HUES6 (cell line): ENCODE measurements around the gene CALD1.

Experiments used
- H3K27ac ChIP-seq: 2 replicates; pipeline ENCODE4 v1.7.0; 2013; ENCODE audit warnings: low read depth, mild to moderate bottlenecking, low read length, inconsistent platforms
- H3K27me3 ChIP-seq: 2 replicates; pipeline ENCODE4 v1.6.1; 2013; ENCODE audit warnings: low read length; ENCODE audit not compliant: control insufficient read depth, insufficient read depth
- H3K36me3 ChIP-seq: 2 replicates; pipeline ENCODE4 v1.6.1; 2013; ENCODE audit warnings: low read length; ENCODE audit not compliant: control insufficient read depth, insufficient read depth
- H3K4me1 ChIP-seq: 2 replicates; pipeline ENCODE4 v1.6.1; 2013; ENCODE audit warnings: low read length; ENCODE audit not compliant: control insufficient read depth, insufficient read depth
- H3K4me3 ChIP-seq: 2 replicates; pipeline ENCODE4 v1.5.1; 2013; ENCODE audit warnings: low read depth, low read length
- H3K9ac ChIP-seq: one replicate; pipeline ENCODE4 v1.6.1; 2013; ENCODE audit warnings: mild to moderate bottlenecking, low read length
- H3K9me3 ChIP-seq: 2 replicates; pipeline ENCODE4 v1.6.1; 2013; ENCODE audit warnings: low read depth, low read length; ENCODE audit not compliant: control insufficient read depth, insufficient read depth

Gene CALD1

DNA sequence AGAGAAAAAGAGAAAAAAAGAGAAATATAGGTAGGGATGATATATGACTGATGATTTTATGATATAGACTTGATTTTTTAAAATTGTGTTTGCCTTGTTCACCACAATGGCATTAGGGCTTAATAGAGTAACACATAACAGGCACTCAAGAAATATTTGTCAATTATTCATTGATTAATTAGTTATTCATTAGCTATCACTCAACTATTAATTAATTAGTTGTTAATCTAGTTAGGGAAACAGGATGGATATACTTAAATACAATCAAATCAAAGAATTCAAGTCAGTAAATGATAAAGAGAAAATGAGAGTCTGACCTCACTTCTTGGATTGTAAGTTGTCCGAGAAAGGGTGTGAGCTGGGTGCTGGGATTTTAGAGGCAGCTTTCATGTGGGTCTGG, 15.1 kb upstream of the CALD1 start:
- H3K27me3 ChIP-seq, result no peaks in the 10 kb centered on the region
- H3K9me3 ChIP-seq, result no peaks in the 10 kb centered on the region
- H3K36me3 ChIP-seq, result no peaks in the 10 kb centered on the region
- no peak overlapping the region for H3K4me3 ChIP-seq
- no peak overlapping the region for H3K9ac ChIP-seq
- H3K27ac ChIP-seq, result no peak overlapping the region
- H3K4me1 ChIP-seq, result peaks cover 15% of the 10 kb centered on the region; the same call in 1 of the 2 replicates

DNA sequence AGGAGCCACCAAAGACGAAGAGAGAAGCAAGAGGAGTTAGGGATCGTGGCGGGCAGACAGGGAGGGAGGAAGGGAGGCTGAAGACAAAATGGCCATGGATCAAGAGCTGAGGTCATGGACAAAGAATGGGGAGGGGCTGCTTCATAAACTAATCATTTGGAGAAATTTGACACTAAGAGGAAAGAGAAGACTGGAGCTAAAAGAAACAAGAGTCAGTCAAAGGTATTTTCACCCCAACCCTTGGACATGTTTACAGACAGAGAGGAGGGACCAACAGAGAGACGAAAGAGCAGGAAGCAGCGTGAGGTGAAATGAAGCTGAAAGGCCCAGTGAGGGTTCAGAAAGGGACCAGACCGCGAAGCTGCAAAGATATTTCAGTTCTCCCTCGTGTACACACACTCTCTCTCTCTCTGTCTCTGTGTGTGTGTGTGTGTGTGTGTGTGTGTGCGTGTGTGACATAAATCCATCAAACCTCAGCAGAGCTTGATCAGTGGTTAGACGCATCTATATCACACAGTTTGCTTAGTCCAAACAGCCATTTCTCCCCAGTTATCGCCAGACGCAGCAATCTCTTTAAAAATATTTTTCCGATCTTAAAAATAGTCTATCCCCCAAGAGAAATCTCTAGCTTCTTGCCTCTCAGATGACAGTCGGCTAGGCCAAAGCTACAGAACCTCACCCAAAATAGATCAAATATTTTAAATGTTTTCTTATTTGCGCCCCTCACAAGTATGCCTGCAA, 12.5 kb upstream of the CALD1 start:
- Histone ChIP-seq H3K9me3 (no peaks in the 10 kb centered on the region), H3K9ac (no peak overlapping the region), H3K27me3 (no peaks in the 10 kb centered on the region), H3K36me3 (no peaks in the 10 kb centered on the region), H3K27ac (no peak overlapping the region), H3K4me1 (peaks cover 10% of the 10 kb centered on the region), H3K4me3 (no peak overlapping the region)

DNA sequence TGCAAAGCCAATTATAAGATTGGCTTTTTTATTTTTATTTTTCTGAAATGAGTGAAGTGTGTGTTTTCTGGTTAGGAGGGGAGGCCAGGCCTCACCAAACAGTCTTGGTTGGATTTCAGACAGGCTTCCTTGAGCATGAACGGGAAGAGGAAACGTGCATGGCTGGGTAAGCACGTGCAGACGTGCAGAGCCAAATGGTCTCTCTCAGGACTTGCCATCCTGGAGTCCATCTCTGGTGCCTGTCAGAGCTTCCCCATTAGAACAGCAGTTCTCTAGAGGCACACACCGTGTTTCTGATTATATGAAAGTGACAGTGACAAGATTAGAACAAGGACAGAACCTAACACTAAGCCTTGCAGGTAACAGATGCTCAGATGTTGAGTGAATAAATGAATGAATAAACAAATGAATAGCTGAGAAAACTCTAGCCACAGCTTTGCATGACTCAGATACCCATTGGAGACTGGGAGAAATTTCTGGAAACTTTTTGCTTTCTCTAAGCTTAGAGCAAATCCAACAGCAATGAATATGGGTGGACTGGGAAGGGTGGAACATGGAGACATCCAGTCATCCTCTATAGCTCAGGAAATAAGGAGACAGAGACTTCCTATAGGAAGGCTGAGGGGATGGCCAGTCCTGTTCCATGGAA, 11.8 kb upstream of the CALD1 start:
- no peaks in the 10 kb centered on the region for H3K27me3 ChIP-seq
- no peak overlapping the region for H3K4me3 ChIP-seq
- H3K9ac ChIP-seq, result no peak overlapping the region
- peaks cover 10% of the 10 kb centered on the region for H3K4me1 ChIP-seq
- H3K9me3 ChIP-seq, result no peaks in the 10 kb centered on the region
- no peaks in the 10 kb centered on the region for H3K36me3 ChIP-seq
- H3K27ac ChIP-seq, result no peak overlapping the region

DNA sequence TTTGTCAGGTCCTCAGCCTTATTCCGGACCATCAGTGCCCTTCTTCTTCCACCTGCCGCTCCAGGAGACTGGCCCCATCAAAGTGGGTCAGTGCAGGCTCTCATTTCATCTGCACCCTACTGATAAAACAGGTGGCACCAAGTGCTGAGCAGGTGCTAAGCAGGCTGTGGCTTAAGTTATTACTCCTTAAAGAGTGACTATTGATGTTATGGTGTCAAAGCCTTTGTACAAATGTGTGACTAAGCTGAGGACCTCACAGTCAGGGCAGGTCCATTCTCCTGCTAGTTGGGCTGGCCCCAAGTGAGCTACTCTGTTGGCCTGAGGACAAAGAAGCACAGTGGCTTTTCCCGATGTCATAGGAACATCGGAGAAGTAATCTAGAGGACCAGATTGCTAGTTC, 11.2 kb upstream of the CALD1 start:
- Histone ChIP-seq H3K36me3 (no peaks in the 10 kb centered on the region), H3K4me3 (no peak overlapping the region), H3K27me3 (no peaks in the 10 kb centered on the region), H3K4me1 (peaks cover 10% of the 10 kb centered on the region), H3K9me3 (no peaks in the 10 kb centered on the region), H3K27ac (no peak overlapping the region), H3K9ac (no peak overlapping the region)

DNA sequence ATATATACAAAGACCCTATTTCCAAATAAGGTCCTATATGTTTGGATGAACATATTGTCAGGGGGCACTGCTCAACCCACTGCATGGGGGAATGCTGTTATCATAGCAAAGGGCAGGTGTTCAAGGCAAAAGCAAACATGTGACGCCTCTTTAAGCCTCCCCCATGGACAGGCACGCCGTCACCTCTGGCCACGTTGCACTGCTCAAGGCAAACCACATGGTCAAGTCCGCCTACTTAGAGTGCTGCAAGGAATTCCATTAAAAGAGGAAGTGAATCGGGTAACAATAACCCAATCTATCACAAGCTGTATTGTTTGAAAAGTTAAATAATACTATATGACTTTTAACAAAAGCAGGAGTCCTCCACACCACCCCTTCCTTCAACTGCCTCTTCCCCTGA, 8.8 kb upstream of the CALD1 start:
- no peak overlapping the region for H3K4me3 ChIP-seq
- H3K9ac ChIP-seq, result no peak overlapping the region
- H3K4me1 ChIP-seq, result peaks cover 10% of the 10 kb centered on the region
- H3K27ac ChIP-seq, result no peak overlapping the region
- H3K9me3 ChIP-seq, result no peaks in the 10 kb centered on the region
- no peaks in the 10 kb centered on the region for H3K36me3 ChIP-seq
- no peaks in the 10 kb centered on the region for H3K27me3 ChIP-seq

DNA sequence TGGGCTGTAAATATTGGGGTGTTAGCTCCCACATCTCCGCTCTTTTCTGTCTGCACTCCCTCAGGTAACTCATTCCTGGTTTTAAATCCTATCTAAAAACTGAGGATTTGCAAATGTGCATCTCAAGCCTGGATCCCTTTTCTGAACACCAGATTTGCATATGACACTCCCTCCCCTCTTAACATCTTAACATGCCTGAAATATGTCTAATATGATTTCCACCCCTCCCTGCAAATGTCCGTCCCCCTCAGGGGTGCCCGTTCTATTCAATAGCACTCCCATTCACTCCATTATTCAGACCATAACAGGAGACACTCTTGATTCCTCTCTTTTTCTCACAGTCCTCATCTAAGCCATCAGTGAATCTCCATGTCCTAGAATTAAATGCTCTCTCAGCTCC, 8.3 kb upstream of the CALD1 start:
- no peak overlapping the region for H3K27ac ChIP-seq
- H3K9ac ChIP-seq, result no peak overlapping the region
- H3K27me3 ChIP-seq, result no peaks in the 10 kb centered on the region
- H3K4me1 ChIP-seq, result peaks cover 10% of the 10 kb centered on the region
- no peak overlapping the region for H3K4me3 ChIP-seq
- H3K36me3 ChIP-seq, result no peaks in the 10 kb centered on the region
- H3K9me3 ChIP-seq, result no peaks in the 10 kb centered on the region

DNA sequence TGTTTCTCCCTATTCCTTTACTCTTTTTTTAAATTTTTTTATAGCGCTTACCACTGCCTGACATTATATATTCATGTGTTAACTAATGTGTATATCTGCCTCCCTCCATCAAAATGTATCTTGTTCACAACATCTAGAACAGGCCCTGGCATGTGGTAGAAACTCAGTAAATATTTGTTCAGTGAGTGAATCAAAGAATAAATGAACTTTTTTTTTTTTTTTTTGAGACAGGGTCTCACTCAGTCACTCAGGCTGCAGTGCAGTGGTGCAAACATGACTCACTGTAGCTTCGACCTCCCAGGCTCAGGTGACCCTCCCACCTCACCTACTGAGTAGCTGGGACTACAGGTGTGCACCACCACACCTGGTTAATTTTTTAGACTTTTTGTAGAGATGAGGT, 7.5 kb upstream of the CALD1 start:
- H3K9ac ChIP-seq, result no peak overlapping the region

DNA sequence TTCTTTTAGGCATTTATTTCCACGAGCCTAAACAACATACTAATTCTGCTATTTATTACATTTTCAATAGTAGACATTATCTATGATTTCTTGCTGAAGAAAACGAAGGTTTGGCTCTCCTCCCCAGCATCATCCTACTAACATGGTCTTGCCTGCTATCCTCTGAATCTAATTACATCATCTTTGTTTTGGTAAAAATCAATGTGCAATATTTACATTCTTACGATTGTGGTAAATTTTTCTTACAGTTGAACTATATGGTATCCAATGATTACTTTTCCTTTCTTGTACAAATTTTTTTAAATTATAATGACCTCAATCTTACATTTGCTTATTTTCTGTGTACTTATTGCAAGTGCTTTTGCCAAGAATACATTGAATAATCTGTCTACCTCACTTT, 7.0 kb upstream of the CALD1 start:
- H3K4me1 ChIP-seq, result peaks cover 3% of the 10 kb centered on the region
- no peaks in the 10 kb centered on the region for H3K9me3 ChIP-seq
- no peak overlapping the region for H3K27ac ChIP-seq
- no peak overlapping the region for H3K4me3 ChIP-seq
- no peaks in the 10 kb centered on the region for H3K36me3 ChIP-seq
- no peaks in the 10 kb centered on the region for H3K27me3 ChIP-seq
- H3K9ac ChIP-seq, result no peak overlapping the region

More for the DNA sequence above, 7.5 kb upstream of the CALD1 start:
- no peaks in the 10 kb centered on the region for H3K27me3 ChIP-seq
- no peaks in the 10 kb centered on the region for H3K9me3 ChIP-seq
- H3K4me1 ChIP-seq, result peaks cover 6% of the 10 kb centered on the region
- no peak overlapping the region for H3K27ac ChIP-seq
- H3K36me3 ChIP-seq, result no peaks in the 10 kb centered on the region
- H3K4me3 ChIP-seq, result no peak overlapping the region

DNA sequence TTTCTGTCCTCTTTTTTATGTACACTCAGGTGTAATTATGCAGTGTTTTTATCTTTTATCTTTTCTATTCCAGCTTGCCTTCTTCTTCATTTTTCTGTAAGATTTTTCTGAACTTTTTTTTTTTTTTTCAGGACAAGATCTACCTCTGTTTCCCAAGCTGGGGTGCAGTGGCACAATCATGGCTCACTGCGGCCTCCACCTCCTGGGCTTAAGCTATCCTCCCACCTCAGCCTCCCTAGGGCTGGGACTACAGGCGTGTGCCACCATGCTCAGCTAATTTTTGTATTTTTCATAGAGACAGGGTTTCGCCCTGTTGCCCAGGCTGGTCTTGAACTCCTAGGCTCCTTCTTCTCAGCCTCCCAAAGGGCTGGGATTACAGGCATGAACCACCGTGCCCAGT, 6.3 kb upstream of the CALD1 start:
- Histone ChIP-seq H3K27ac (no peak overlapping the region), H3K9me3 (no peaks in the 10 kb centered on the region), H3K27me3 (no peaks in the 10 kb centered on the region), H3K4me3 (no peak overlapping the region), H3K9ac (no peak overlapping the region), H3K36me3 (no peaks in the 10 kb centered on the region), H3K4me1 (peaks cover 9% of the 10 kb centered on the region)

DNA sequence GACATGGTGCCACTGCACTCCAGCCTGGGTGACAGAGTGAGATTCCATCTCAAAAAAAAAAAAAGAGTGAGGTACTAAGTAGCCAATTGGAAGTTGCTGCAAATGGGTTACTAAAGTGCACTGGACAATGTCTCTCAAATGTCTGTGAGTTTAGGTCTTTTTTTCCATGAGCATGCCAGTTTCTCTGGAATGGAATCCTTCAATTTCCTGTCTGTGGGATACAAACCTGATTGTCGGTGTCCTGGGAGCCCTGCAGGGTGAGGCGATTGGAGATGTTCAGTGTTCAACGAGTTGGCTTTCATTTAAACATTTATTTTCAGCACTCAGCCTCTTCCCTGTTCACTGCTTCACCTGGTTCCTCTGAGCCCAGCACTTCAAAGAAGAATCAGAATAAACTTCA, 5.3 kb upstream of the CALD1 start:
- no peaks in the 10 kb centered on the region for H3K36me3 ChIP-seq
- no peak overlapping the region for H3K9ac ChIP-seq
- H3K4me1 ChIP-seq, result peaks cover 18% of the 10 kb centered on the region
- H3K27me3 ChIP-seq, result no peaks in the 10 kb centered on the region
- no peaks in the 10 kb centered on the region for H3K9me3 ChIP-seq
- H3K4me3 ChIP-seq, result no peak overlapping the region
- H3K27ac ChIP-seq, result no peak overlapping the region

DNA sequence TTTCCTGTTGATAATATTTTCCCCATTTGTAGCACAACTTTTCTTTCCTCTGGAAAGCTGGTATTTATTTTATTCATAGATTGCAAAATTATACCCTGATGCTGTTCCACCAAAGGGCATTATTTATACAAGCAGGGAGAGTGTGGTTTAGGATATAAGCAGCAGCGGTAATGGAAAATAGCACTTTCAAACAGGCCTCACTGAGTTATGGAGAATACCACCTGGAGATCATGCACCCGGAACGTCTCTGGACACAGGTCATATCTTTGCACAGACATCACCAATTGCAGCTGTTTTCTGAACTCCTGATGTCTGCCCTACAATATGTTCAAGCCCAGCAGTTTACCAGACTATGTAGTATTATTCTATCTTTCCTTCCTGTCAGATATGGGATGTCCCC, 2.0 kb upstream of the CALD1 start:
- H3K27ac ChIP-seq, result peak overlapping the region; percentile 96; the same call in 1 of the 2 replicates
- no peak overlapping the region for H3K4me3 ChIP-seq
- H3K9me3 ChIP-seq, result no peaks in the 10 kb centered on the region
- no peaks in the 10 kb centered on the region for H3K27me3 ChIP-seq
- H3K36me3 ChIP-seq, result peaks cover 3% of the 10 kb centered on the region; the same call in 1 of the 2 replicates
- no peak overlapping the region for H3K9ac ChIP-seq
- peaks cover 33% of the 10 kb centered on the region for H3K4me1 ChIP-seq
